Measurements from ENCODE around the gene CLDND1. TPM values are rescaled to one million over a fixed set of nuclear protein-coding genes. Genes with fewer than 3 reads are reported as not detected.

CLDND1 gene
- total and polyA plus RNA-seq, 2 of the 4 experiments (the other 2 are of a cell fraction), result 75.8 to 78.3 TPM

GRCh38 chr3:98561727-98562521 is 39.2 kb upstream of the CLDND1 start:
- no TSS peak for BruUV-seq (replicated peaks)
- POLR2A ChIA-PET (ENCODE audit: unreplicated experiment), result no interaction called here
- H3K9ac ChIP-seq (ENCODE audit: low read depth, low read length), result no peak overlapping the region

More at GRCh38 chr3:98561727-98562521, 39.2 kb upstream of the CLDND1 start:
- no peak overlapping the region for H2BK5ac ChIP-seq (ENCODE audit: low read depth, low read length, poor library complexity, severe bottlenecking)
- TF ChIP-seq POLR2A (IDR thresholded peaks at IDR 0.05; ENCODE audit: low read depth, low read length), result no peak
- no peak for TF ChIP-seq NFE2L2 (IDR thresholded peaks at IDR 0.05; ENCODE audit: low read depth, low read length)
- TF ChIP-seq CEBPB (IDR thresholded peaks at IDR 0.05; ENCODE audit: low read depth, low read length), result no peak
- TF ChIP-seq FOS (IDR thresholded peaks at IDR 0.05; ENCODE audit: low read depth, low read length), result no peak
- no peak overlapping the region for H2AK5ac ChIP-seq (ENCODE audit: low read depth, low read length)
- no peaks in the 10 kb centered on the region for H3K9me1 ChIP-seq (ENCODE audit: insufficient read depth, low read length)
- peaks cover under 1% of the 10 kb centered on the region for H3K27me3 ChIP-seq (ENCODE audit: control insufficient read depth, insufficient read depth, low read length)
- H4K8ac ChIP-seq (ENCODE audit: low read depth in 2 of 2, low read length in 2 of 2), result no peak overlapping the region
- in situ Hi-C loops (cut with MboI; ENCODE audit: low sequenced_read_pairs), result loop anchor here (25.0 kb wide), 1 partner anchor 225 kb away; no protein-coding TSS in a partner anchor
- H3K18ac ChIP-seq (ENCODE audit: low read depth, low read length), result no peak overlapping the region
- CTCF ChIA-PET, result no interaction called here
- DNase-seq (peak; percentile 12), ATAC-seq (ENCODE audit: low read depth) (no peak)
- H3K23ac ChIP-seq (ENCODE audit: low read depth, low read length), result no peak overlapping the region
- H2BK20ac ChIP-seq (ENCODE audit: low read depth, low read length), result 0 out of 2 replicates have a peak overlapping the region, but pooled peaks have one; percentile 29
- H3K27ac ChIP-seq (ENCODE audit: insufficient read depth, low read length), result no peak overlapping the region
- H4K5ac ChIP-seq (ENCODE audit: low read depth, low read length), result no peak overlapping the region
- dilution Hi-C loops (cut with HindIII; ENCODE audit: low sequenced_read_pairs, unreplicated experiment), result no loop called here
- H2AFZ ChIP-seq (replicated peaks; ENCODE audit: low read length, poor library complexity), result no peak overlapping the region
- H2AK9ac ChIP-seq (replicated peaks; ENCODE audit: low read depth, low read length, poor library complexity), result no peak overlapping the region
- no peak overlapping the region for H3K56ac ChIP-seq (ENCODE audit: extremely low read depth, insufficient read depth, low read length)
- H4K91ac ChIP-seq (ENCODE audit: insufficient read depth, low read depth, low read length), result no peak overlapping the region
- H3K4me2 ChIP-seq (ENCODE audit: low read depth, low read length), result no peak overlapping the region
- H2BK120ac ChIP-seq (ENCODE audit: low read depth, low read length), result no peak overlapping the region
- H3K4me3 ChIP-seq (ENCODE audit: insufficient read depth, low read depth, low read length), result no peak overlapping the region
- H3K4ac ChIP-seq (ENCODE audit: low read depth, low read length), result no peak overlapping the region
- no peaks in the 10 kb centered on the region for H3K36me3 ChIP-seq (ENCODE audit: control insufficient read depth, insufficient read depth, low read length)
- no peaks in the 10 kb centered on the region for H3K9me3 ChIP-seq (ENCODE audit: control insufficient read depth, insufficient read depth, low read length)
- H2BK15ac ChIP-seq (ENCODE audit: low read depth, low read length), result no peak overlapping the region
- H4K20me1 ChIP-seq (ENCODE audit: insufficient read depth, low read length), result no peaks in the 10 kb centered on the region
- no peaks in the 10 kb centered on the region; the same call in 1 of the 2 replicates for H3K4me1 ChIP-seq (ENCODE audit: control insufficient read depth, insufficient read depth, low read length)
- no peaks in the 10 kb centered on the region for H3K79me1 ChIP-seq (ENCODE audit: low read depth in 1 of 2, low read length in 2 of 2)
- WGBS, 2 experiments (ENCODE audit: extremely low coverage in 2 of 2, insufficient read length in 1 of 2), result 80% methylated on average over 1 of the region's 5 CpGs; no CpG with 5 or more reads in 1 of the 2 experiments
- no peak overlapping the region for H3K14ac ChIP-seq (replicated peaks; ENCODE audit: low read depth, low read length)
- intact Hi-C loops (cut with micrococcal nuclease), result no loop called here

Data from IMR-90 (cell line).